GM18861 (cell line): ENCODE measurements around the gene PRKCA.

Experiments
- ATAC-seq: cut with Tn5 transposase; IDR thresholded peaks from one replicate; pipeline ENCODE4 v1.9.1; 2021; ENCODE audit not compliant: unreplicated experiment

PRKCA gene

DNA sequence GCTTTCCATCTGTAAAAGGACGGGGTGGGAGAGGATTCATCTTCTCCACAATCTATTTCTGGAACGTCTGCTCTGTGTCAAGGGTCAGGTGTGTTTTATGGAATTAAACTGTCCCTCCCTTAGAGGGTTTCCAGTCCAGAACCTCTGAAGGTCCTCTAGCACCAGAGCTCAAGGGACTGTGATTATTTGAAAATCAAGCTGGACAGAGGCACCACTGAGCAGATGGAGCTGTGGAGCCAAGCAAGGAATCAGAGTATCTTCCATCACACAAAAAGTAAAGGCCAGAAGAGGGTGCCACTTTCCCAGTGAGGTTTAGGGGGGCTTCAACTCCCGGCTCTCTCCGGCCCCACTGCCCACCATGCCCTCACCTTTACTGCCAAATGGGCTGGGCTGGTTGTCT is 539.3 kb downstream of the PRKCA start:
- ATAC-seq, result no peak

DNA sequence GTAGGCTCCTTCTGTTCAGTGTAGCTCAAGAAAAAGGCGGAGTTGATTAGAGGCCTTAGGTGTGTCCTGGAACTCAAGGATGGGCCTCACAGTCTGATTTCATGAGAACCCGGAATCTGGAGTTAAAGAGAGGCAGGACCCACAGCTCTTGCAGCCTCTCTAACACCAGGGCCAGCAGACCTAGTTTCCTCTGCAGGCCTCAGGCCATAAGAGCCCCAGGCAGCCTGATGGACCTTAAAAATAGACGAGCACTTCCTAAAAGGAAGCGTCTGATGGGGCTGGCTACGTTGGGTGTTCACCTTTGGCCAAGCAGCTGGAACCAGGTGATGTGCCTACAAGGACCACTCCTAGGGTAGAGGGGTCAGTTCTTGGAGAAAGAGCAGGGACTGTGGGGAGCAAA is 540.1 kb downstream of the PRKCA start:
- no peak for ATAC-seq

DNA sequence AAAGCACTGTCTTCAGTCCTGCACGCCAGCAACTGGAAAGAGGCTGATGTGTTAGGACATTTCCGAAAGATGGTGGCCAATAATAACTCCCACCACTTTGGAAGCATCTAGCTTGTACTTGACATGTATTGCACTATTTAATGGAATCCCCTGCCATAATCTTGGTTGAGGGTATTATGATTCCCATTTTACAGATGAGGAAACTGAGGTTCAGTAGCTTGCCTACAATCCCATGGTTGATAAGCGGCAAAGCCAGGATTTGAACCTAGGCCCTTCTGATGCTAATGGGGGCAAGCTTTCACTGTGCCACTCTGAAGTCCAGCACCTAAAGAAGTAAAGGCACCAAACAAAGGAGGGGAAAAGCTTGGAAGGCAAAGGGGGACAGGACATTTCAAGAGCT is 540.5 kb downstream of the PRKCA start:
- ATAC-seq, result no peak

DNA sequence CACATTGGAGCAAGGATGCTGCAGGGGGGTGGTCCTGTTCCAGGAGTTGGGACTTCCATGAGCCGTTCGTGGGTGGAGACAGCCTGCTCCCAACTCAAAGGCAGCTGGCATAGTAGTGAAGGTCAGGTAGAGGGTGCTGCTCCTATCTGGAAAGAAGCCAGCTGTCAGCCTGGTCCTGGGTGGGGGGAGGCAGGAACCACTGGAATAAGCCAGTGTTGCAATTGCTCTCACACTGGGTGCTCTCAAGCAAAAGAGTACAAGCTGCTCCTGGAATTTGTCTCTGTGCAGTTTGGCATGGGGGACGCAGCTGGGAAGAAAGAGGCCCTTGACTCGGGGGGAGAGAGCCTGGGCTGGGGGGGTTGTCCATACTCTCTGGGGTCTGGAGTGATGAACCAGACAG is 541.2 kb downstream of the PRKCA start:
- ATAC-seq, result no peak

DNA sequence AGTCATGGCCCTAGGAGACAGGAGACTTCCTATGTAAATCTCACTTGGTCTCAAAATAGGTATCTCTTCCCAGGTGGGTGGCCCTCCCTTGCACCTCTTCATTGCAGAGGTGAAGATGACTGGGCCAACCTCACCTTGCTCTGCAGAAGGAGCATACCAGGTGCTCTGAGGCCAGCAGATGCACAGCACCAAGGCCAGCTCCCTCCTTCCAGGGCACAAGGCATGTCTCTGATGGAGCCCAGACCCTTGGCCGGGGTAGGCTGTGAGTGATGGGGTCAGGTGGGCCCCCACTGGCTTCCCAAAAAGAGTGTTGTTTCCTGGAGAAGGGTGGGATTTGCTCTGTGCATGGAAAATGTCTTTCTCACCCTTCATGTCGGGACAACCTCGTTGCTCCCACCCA is 545.3 kb downstream of the PRKCA start:
- ATAC-seq, result no peak

DNA sequence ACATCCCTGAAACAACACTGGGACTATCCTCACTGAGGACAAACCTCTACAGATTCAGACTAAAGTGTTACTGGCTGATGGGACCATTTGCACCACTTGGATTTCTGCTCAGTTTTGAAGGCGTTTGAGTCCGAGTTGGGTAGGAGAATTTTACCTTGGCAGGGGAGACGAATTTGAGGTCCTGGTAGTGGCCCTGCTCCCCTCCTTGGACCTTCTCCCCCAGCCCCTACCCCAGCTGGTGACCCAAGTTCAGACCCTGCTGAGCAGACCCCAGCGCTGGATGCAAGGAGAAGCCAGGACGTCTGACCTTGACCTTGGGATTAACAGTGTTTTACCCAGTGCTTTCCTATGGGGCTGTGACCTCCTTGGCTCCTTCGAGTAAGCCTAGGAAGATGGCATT is 546.1 kb downstream of the PRKCA start:
- ATAC-seq, result no peak

DNA sequence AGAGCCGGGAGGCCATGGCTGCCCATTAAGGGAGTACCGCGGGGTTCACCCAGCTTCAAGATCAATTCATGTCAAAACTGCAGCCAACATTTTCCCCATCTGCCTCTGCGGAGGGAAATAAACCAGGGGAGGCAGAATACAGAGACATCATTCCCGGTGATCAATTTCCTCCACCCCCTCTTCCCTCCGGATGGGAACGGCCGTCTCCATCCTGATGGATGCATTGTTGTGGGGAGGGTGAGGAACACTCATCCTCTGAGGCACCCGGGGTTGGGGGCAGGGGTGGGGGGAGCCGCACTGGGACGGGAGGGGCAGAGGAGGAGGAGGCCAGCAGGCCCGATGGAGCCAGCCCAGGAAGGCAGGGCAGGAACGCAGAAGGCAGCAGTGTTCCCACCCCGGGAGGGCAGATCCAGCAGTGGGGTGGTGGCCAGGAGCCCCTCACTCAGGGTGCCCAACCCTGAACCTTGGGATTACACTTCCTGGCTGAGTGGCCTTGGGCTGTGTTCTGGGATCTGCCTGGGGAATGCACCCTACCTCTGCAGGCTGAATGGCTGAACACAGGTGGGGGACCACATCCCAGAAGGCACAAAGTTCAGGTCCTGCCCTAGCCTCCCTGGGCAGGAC is 546.7 kb downstream of the PRKCA start:
- ATAC-seq, result no peak

DNA sequence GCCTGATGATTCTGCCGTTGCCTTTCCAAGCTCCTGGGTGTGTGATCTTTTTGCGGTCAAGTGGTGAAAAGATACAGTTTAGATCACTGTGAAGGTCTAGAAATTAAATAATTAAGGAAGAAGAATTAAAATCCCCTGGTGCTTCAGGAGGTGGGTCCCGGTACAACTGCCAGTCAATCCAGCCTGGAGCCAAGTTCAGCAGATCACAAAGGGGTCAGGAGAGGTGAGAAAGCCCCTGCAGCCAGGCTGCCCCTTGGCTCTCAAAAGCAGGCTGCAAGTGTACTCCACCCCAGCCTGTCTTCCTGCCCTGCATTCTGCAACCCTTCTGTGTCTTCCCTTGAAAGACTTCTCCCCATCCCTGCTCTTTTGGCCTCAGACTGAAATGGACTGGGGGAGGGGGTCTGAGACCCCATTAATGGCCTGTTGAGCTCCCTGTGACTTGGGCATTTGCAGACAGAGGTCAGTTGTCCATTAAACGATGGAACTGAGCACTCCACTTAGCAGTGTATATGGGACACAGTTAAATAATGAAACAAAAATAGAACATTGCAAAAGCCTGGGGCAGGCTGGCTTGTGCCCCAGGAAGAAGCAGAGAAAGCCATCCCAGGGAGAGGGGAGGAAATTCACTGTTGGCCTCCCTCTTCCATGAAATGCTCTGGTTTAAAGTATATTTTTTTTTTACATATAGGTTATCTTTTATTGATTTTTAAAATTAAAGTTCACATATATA is 547.6 kb downstream of the PRKCA start:
- ATAC-seq, result no peak

DNA sequence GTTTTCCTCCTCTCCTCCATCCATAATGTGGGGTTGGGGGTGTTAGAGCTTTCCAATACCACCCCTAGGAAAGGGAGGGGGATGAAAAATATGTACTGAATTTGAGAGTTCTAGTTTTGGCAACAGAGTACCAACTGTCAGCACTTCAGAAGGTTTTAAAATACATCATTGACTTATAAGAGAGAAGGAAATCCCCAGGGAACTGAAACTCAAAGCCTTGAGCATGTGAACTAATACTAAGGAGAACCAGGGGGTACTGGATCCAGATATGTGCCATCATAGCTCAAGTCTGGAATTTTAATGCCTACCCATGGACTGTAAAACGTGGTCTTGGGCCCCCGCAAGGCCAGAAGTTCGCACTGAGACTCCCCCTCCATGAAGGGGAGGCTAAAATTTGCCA is 548.3 kb downstream of the PRKCA start:
- ATAC-seq, result no peak

DNA sequence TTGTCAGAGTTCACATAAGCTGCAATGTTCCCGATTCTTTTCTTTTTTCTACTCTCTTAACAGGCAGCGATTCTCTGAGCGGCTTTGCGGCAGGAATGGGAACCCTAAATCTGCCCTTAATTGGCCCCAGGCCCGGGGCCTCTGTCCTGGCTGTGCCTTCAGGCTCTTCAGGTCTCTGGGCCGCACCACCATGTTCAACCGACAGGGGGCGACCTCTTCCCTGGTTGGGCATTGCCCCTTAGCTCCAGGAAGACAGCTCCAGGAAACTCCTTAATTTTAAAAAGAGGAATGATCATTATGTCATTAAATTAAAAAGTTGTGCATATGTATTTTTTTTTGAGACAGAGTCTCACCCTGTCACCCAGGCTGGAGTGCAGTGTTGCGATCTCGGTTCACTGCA is 552.8 kb downstream of the PRKCA start:
- ATAC-seq, result no peak

DNA sequence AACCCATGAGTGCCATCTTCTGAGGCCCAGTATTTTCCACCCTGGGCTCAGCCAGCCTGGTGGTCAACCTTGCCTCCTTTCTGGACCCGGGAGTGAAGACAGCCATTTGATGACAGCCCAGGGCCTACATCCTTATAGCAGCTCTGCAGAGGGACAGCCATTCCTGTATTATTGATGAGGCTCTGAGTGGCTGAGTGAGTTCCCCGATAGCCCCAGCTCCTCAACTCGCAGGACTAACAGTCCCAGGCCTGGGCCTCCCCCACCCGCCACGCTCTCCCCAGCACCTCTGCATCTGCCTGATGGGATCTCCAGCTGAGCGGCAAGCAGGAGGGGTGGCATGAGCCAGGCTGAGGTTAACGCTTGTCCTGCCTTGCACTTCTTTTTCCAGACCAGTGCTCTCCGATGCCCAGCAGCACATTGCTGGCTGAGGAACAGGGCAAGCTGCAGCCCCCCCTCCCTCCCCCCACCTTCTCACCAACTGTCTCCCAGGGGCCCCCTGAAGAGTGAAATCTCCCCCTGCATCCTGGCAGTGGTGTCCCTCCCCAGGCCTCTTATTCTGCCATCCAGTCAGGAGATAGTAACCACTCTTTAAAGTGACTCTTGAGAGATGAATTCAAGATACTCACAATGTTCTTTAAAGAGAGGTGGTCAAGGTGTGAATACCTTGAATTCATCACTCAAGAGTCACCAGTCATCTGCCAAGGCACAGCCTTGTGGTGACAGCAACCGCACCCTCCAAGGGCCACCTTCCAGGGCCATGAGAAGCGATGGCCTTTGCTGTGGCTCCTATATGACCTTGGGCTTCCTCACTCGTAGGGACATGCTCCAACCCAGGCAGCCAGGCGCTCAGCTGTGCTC is 556.0 kb downstream of the PRKCA start:
- no peak for ATAC-seq

DNA sequence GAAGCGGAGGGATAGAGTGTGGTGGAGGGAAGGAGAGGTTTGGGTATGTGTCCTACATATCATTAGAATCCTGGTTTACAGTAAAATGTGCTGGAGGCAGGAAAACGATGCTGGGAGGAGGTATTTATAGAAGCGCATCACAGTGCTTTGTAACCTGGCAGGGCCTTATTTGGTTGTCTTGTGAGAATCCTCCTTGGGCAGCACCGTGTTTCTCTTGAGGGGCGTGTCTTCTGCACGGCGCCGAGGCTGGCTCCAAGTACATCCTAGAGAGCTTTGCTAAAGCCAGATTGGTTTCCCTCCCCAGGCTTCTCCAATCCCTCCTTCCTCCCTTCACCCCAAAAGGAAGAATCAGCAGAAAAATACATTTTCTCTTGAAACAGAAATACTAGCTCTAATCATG is 556.9 kb downstream of the PRKCA start:
- ATAC-seq, result no peak

DNA sequence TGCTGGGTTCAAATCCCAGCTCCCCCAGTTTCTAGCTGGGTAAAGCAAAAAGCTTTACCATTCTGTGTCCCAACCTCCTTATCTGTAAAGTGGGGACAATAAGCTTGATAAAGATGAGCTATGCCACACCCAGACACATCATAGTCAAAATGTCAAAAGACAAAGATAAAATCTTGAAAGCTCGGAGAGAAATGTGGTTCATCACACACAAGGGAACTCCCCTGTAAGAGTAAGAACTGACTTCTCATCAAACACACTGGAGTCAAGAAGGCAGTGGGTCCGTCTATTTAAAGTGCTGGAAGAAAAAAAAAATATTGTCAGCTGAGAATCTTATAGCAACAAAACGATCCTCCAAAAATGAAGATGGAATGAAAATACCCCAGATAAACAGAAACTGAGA is 557.8 kb downstream of the PRKCA start:
- no peak for ATAC-seq
